LNCAP (cell line): ENCODE results near the gene RLIM.

Experiments
- TF ChIP-seq, protein P1 (sequence below): fragments of 450-650 bp; IDR thresholded peaks from 2 replicates; pipeline ENCODE4 v1.5.1; 2017; ENCODE audit warnings: mild to moderate bottlenecking

Gene RLIM, protein sequence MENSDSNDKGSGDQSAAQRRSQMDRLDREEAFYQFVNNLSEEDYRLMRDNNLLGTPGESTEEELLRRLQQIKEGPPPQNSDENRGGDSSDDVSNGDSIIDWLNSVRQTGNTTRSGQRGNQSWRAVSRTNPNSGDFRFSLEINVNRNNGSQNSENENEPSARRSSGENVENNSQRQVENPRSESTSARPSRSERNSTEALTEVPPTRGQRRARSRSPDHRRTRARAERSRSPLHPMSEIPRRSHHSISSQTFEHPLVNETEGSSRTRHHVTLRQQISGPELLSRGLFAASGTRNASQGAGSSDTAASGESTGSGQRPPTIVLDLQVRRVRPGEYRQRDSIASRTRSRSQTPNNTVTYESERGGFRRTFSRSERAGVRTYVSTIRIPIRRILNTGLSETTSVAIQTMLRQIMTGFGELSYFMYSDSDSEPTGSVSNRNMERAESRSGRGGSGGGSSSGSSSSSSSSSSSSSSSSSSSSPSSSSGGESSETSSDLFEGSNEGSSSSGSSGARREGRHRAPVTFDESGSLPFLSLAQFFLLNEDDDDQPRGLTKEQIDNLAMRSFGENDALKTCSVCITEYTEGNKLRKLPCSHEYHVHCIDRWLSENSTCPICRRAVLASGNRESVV

DNA sequence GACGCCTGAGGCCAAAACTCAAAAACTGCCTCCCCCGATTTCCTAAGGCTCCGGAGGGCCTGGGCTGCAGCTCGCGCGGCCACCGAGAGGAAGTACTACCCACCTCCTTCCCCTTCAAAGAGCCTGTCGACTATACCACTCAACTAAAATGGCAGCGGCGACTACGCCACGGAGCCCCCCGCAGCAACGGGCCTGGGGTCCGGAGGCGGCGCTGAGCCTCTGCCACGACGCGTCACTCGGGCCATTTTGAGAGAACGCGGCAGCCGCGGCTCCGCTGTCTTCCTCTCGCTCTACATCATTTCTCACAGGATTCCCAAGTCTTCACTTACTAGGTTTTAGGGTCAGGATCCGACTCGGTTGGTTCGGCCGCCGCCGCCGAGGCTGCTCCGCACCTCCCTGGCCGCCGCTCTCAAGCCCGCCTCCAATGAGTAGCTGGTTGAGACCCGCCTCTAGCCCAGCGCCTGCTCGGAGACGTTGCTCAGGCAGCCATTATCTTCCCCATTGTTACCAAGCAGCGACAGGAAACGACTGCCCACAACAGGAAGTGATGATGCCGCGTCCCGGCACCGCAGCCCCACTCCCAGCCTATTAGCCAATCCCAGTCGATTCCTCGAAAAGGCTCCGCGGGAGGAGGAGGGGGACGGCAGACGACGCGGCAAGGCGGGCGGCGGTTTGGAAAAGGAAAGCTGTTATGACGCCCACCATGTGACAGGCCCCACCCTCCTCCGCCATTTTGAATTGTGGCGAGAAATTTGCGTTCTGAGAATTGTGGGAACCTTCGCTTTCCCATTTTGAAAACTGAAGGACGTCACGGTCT is at the start of gene RLIM:
Gene RLIM, minus strand, starts transcription at position 532 of the 817 bp plus-strand sequence. CDS start 18,647 bp downstream, outside the sequence.
- TF ChIP-seq, protein P1, sequence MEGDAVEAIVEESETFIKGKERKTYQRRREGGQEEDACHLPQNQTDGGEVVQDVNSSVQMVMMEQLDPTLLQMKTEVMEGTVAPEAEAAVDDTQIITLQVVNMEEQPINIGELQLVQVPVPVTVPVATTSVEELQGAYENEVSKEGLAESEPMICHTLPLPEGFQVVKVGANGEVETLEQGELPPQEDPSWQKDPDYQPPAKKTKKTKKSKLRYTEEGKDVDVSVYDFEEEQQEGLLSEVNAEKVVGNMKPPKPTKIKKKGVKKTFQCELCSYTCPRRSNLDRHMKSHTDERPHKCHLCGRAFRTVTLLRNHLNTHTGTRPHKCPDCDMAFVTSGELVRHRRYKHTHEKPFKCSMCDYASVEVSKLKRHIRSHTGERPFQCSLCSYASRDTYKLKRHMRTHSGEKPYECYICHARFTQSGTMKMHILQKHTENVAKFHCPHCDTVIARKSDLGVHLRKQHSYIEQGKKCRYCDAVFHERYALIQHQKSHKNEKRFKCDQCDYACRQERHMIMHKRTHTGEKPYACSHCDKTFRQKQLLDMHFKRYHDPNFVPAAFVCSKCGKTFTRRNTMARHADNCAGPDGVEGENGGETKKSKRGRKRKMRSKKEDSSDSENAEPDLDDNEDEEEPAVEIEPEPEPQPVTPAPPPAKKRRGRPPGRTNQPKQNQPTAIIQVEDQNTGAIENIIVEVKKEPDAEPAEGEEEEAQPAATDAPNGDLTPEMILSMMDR: no peak

DNA sequence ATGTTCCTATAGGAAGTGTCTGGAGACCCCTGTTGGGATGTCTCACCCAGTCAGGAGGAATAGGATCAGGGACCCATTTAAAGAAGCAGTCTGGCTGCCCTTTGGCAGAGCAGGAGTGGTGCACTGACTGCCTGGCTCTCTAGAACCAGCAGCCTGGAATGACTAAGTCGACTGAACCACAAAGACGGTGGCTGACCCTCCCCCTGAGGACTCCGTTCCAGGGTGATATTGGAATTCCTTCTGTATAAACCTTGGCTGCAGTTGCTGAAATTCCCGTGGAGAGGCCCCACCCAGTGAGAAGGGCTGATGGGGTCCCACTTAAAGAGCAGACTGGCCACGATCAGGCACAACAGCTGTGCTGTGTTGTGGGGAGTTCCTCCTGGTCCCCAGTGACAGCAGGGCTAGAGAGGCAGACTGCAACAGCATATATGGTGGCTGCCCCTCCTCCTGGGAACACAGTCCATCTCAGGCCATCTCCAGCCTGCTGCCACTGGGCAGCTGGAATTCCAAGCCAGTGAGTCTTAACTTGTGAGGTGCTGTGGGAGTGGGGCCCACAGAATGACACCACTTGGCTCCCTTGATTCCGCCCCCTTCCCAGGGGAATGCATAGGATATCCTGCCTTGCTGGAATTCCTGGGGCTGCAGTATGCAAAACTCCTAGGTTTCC is 41.8 kb upstream of the RLIM start:
- TF ChIP-seq, protein P1: no peak

GRCh38 chrX:74636749-74637314 is 22.4 kb upstream of the RLIM start:
- TF ChIP-seq, protein P1: no peak

DNA sequence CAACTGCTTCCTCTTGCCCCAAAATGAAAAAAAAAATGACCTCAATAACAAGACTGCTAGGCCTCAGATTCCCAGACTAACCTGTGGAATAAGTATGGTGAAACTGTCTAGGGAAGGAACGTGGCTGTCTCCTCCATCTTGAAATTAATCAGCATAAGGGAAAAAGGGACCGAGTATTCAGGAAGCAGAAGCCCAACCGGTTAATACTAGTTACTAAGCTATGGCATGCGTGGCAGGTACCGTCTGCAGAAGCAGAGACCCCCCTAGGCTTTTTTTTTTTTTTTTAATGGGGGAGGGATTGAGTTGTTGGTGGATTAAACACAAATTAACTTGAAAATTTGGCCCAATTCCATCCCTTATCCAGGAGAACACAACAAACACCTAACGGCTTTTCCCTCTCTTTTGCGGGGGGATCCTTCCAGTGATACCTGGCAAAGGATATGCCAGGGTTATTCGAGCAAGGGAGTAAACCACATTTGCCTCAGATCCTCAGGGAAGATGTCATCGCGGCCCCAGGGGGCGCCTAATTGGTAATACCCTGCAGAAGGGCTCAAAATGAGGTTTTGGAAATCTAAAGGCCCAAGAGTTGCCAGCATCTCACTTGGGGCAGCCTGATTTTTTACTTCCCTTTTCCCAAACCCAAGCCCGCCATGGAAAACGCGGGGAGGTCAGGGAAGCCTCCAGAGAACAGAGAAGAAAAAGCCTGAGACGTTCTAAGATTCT is 893 bp downstream of the RLIM start:
- TF ChIP-seq, protein P1: no peak

DNA sequence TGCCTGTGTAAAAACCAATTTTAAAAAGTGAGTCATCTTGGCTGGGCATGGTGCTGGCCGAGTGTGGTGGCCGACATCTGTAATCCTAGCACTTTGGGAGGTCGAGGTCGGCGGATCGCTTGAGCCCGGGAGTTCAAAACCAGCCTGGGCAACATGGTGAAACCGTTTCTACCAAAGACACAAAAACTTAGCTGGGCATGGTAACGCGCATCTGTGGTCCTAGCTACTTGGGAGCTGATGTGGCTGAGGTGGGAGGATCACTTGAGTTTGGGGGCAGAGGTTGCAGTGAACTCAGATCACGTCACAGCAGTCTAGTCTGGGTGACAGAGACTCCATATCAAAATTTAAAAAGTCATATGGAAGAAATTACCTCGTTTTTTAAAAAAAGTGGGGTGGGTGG is 7.6 kb downstream of the RLIM start:
- TF ChIP-seq, protein P1: no peak

DNA sequence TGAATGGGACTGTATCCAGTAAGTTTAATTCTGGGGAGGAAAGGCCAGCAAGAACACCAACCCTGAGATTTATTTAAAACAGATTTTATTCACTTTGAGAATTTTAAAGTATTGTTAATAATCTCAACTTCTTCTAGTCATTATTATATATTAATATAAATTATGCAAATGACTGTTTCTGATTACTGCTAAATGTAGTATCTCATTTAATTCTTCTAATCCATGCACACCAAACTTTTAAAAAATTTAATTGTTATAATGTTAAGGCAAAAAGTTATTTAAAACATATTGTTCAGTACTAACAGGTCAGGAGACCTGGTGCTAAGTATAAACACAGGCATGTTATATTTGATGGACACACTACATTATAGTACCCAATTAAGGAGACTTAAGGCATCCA is 8.1 kb downstream of the RLIM start:
- TF ChIP-seq, protein P1: no peak
